ENCODE measurements around the gene FOXF1. TPM values are rescaled to one million over a fixed set of nuclear protein-coding genes. Genes with fewer than 3 reads are reported as not detected.
A peak's percentile ranks its signal among the peaks of the same experiment; 100 is the strongest.

FOXF1 gene
- total RNA-seq, 6 experiments from 2014 or later = 12.5 to 20.5 (median 17.9) TPM

DNA sequence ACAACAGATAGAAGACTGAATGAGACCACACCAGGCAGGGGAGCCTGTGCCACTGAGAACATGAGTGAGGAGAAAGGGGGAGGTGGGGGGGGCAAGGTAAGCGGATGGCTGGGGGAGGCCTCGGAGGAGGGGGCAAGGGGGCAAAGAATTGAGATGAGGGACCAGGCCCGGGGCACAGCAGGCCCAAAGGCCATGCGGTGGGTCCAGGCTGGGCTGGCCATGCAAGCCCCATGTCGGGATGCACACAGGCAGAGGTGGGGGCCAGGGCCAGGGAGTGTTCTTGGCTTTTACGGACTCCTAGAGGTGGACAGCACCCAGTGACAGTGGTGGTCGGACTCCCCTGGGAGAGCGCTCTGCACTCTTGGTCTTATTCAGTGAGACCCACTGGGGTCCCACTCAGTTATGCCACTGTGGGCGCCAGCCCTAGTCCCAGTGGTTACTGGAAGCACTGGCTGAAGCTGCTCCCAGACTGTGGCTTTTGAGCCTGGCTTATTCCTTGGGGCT, 49.5 kb downstream of the FOXF1 start:
- TF ChIP-seq, protein P1, sequence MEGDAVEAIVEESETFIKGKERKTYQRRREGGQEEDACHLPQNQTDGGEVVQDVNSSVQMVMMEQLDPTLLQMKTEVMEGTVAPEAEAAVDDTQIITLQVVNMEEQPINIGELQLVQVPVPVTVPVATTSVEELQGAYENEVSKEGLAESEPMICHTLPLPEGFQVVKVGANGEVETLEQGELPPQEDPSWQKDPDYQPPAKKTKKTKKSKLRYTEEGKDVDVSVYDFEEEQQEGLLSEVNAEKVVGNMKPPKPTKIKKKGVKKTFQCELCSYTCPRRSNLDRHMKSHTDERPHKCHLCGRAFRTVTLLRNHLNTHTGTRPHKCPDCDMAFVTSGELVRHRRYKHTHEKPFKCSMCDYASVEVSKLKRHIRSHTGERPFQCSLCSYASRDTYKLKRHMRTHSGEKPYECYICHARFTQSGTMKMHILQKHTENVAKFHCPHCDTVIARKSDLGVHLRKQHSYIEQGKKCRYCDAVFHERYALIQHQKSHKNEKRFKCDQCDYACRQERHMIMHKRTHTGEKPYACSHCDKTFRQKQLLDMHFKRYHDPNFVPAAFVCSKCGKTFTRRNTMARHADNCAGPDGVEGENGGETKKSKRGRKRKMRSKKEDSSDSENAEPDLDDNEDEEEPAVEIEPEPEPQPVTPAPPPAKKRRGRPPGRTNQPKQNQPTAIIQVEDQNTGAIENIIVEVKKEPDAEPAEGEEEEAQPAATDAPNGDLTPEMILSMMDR (IDR thresholded peaks at IDR 0.05) = no peak
- Mint-ChIP-seq H3K27me3 (ENCODE audit: insufficient read depth) (peaks cover 20% of the 10 kb centered on the region), H3K9me3 (no peaks in the 10 kb centered on the region), H3K36me3 (ENCODE audit: low read depth) (peaks cover 1% of the 10 kb centered on the region; the same call in 1 of the 2 replicates), H3K27ac (no peak overlapping the region), H3K4me3 (no peak overlapping the region), H3K4me1 (ENCODE audit: low read depth) (peaks cover 44% of the 10 kb centered on the region)
- DNase-seq = no peak

DNA sequence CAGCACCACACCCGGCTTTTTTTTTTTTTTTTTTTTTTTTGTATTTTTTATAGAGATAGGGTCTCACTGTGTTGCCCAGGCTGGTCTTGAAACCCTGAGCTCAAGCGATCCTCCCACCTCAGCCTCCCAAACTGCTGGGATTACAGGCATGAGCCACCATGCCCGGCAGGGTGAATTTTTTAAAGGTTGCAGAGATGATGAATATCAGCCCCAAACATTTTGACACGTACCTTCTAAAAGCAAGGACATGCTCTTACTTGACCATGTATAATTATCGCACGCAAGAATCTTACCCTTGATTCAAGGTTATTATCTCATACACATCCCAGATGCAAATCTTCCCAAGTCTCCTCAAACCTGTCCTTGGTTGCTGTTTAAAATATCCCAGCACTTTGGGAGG, 52.0 kb downstream of the FOXF1 start:
- no peak for DNase-seq
- TF ChIP-seq, protein P1 (IDR thresholded peaks at IDR 0.05) = no peak
- Mint-ChIP-seq H3K9me3 (no peaks in the 10 kb centered on the region), H3K27me3 (ENCODE audit: insufficient read depth) (peaks cover 24% of the 10 kb centered on the region), H3K4me1 (ENCODE audit: low read depth) (peaks cover 38% of the 10 kb centered on the region), H3K4me3 (no peak overlapping the region), H3K36me3 (ENCODE audit: low read depth) (no peaks in the 10 kb centered on the region), H3K27ac (no peak overlapping the region)

DNA sequence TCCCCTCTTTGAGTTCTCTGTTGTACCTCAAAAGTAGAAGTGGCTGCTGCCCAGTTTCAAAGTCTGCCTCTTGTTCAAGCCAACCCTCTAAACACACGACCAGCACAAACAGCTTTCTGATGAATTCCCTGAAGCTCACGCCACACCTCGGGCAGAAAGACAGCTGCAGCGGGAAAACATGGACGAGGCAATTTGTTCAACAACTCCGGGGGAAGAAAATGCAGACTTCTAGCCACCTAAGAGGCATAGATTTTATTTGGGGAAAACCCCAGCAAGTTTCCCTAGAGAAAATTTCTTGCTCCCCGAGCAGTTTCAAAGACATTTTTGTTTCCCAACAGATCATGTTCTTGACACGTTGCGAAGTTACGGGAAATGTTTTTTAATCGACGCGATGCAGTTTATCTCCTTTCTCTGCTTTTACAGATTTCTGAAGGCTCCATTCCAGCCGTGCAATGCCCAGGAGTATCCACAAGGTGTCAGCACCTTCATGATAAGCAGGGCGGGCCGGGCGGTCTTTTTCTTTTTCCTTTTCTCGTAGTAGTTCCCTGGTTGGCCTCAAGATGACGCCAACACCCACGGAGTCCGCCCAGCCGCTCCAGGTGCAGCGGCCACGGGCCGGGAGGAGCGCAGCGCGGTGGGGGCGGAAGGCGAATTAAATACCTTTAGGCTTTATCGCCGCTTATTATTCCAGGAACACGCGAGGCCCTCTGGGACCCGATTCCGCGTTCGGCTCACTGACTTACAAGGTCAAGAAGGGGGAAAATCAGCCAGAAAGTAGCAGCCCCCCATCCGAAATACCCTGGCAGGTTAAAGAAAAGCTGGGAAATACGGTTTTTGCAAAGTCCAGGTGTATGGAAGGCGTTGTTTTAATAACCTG, 53.4 kb downstream of the FOXF1 start:
- DNase-seq = peak; percentile 76
- Mint-ChIP-seq H3K27me3 (ENCODE audit: insufficient read depth) (peaks cover 26% of the 10 kb centered on the region), H3K9me3 (no peaks in the 10 kb centered on the region), H3K36me3 (ENCODE audit: low read depth) (peaks cover under 1% of the 10 kb centered on the region), H3K4me1 (ENCODE audit: low read depth) (peaks cover 28% of the 10 kb centered on the region), H3K27ac (peak overlapping the region; percentile 72), H3K4me3 (peak overlapping the region; percentile 90)
- TF ChIP-seq, protein P1 (IDR thresholded peaks at IDR 0.05) = peak; percentile 100

Other genes starting within 250 kb of the FOXF1 start
- gene MTHFSD, start 44.7 kb downstream of the FOXF1 start, total RNA-seq (2021; fragmentation: NEBNext Ultra II Directional; extraction: Animal tissue kit (Norgen Biotek cat#: 25700)) = 10 to 100 TPM; 16.8 to 18.6 (median 17.0) TPM
- gene FOXC2, start 56.3 kb downstream of the FOXF1 start, total RNA-seq (2021; fragmentation: NEBNext Ultra II Directional; extraction: Animal tissue kit (Norgen Biotek cat#: 25700)) = 1 to 10 TPM; 6.3 to 8.4 (median 7.9) TPM
- 10 to 100 TPM; 20.2 to 25.3 (median 21.6) TPM for gene FOXL1, start 68.0 kb downstream of the FOXF1 start, total RNA-seq (2021; fragmentation: NEBNext Ultra II Directional; extraction: Animal tissue kit (Norgen Biotek cat#: 25700))